Calu3 (cell line): ENCODE data around the gene RAB20. TPM values are rescaled to one million over a fixed set of nuclear protein-coding genes. Genes with fewer than 3 reads are reported as not detected.

ENCODE experiments used
- BruUV-seq: library from RNA; stranded (reverse); fragments of 400-500 nt; replicated peaks from 2 replicates; lab custom pipeline; 2021; lab: Mats Ljungman, UMichigan
- CTCF ChIA-PET: fragments of 300-600 bp; sonication (Branson Sonifier 250); formaldehyde crosslinking; loops from one replicate; lab custom pipeline; 2022; ENCODE audit warnings: antibody characterized with exemption; lab: Charles Lee
- DNase-seq: peaks from one replicate; pipeline ENCODE4 v3.0.0; 2022
- H3K27ac Mint-ChIP-seq: one replicate; pipeline ENCODE4 v1.8.0; 2022; ENCODE audit warnings: mixed read lengths; ENCODE audit not compliant: unreplicated experiment
- H3K27me3 Mint-ChIP-seq: one replicate; pipeline ENCODE4 v1.8.0; 2022; ENCODE audit warnings: mixed read lengths; ENCODE audit not compliant: unreplicated experiment
- H3K36me3 Mint-ChIP-seq: one replicate; pipeline ENCODE4 v1.8.0; 2022; ENCODE audit warnings: mild to moderate bottlenecking, moderate library complexity, mixed read lengths; ENCODE audit not compliant: insufficient read depth, unreplicated experiment
- H3K4me1 Mint-ChIP-seq: one replicate; pipeline ENCODE4 v1.8.0; 2022; ENCODE audit warnings: mild to moderate bottlenecking, low read depth, mixed read lengths; ENCODE audit not compliant: unreplicated experiment
- H3K4me3 Mint-ChIP-seq: one replicate; pipeline ENCODE4 v1.8.0; 2022; ENCODE audit warnings: mild to moderate bottlenecking, low read depth, moderate library complexity, mixed read lengths; ENCODE audit not compliant: unreplicated experiment
- H3K9me3 Mint-ChIP-seq: one replicate; pipeline ENCODE4 v1.8.0; 2022; ENCODE audit warnings: low read depth, mixed read lengths; ENCODE audit not compliant: unreplicated experiment
- CTCF ChIP-seq: fragments of 200-600 bp; IDR thresholded peaks from one replicate; pipeline ENCODE4 v1.8.0; 2022; ENCODE audit warnings: antibody characterized with exemption; ENCODE audit not compliant: unreplicated experiment
- intact Hi-C: fragments of 100-400 bp; cut with micrococcal nuclease; formaldehyde crosslinking; loops from one replicate; pipeline ENCODE4 v1.10.0; 2022; ENCODE audit not compliant: unreplicated experiment
- total RNA-seq: library from RNA; stranded (reverse); gene quantifications from 2 replicates; pipeline ENCODE4 v1.2.3, GENCODE V29; 2022

RAB20 gene
- total RNA-seq, 1 experiment from 2014 or later, result 9.7 TPM

- Mint-ChIP-seq H3K27ac (no peak overlapping the region), H3K27me3 (peaks cover 13% of the 10 kb centered on the region), H3K36me3 (no peaks in the 10 kb centered on the region), H3K4me1 (no peaks in the 10 kb centered on the region), H3K4me3 (no peak overlapping the region), H3K9me3 (no peaks in the 10 kb centered on the region)
- BruUV-seq, result no TSS peak
- DNase-seq, result no peak
- no peak for TF ChIP-seq CTCF
- intact Hi-C loops, result no loop called here
- CTCF ChIA-PET, result no interaction called here
Measured at GRCh38 chr13:110485604-110486003, 75.9 kb downstream of the RAB20 start.

- Mint-ChIP-seq H3K9me3 (no peaks in the 10 kb centered on the region), H3K4me3 (no peak overlapping the region), H3K36me3 (no peaks in the 10 kb centered on the region), H3K27me3 (peaks cover 13% of the 10 kb centered on the region), H3K4me1 (no peaks in the 10 kb centered on the region), H3K27ac (no peak overlapping the region)
- no peak for DNase-seq
- no TSS peak for BruUV-seq
- intact Hi-C loops, result no loop called here
- TF ChIP-seq CTCF, result no peak
- CTCF ChIA-PET, result no interaction called here
Measured at GRCh38 chr13:110484290-110485048, 77.1 kb downstream of the RAB20 start.

- no peak for DNase-seq
- H3K27ac Mint-ChIP-seq, result no peak overlapping the region
- CTCF ChIA-PET, result no interaction called here
- no peaks in the 10 kb centered on the region for H3K36me3 Mint-ChIP-seq
- no peaks in the 10 kb centered on the region for H3K9me3 Mint-ChIP-seq
- no peaks in the 10 kb centered on the region for H3K4me1 Mint-ChIP-seq
- no peak overlapping the region for H3K4me3 Mint-ChIP-seq
- intact Hi-C loops, result no loop called here
- peaks cover 13% of the 10 kb centered on the region for H3K27me3 Mint-ChIP-seq
- no TSS peak for BruUV-seq
- no peak for TF ChIP-seq CTCF
Measured at GRCh38 chr13:110483386-110483968, 78.0 kb downstream of the RAB20 start.

GRCh38 chr13:110480161-110480560 lies 81.4 kb downstream of the RAB20 start:
- no peak overlapping the region for H3K4me3 Mint-ChIP-seq
- BruUV-seq, result no TSS peak
- H3K4me1 Mint-ChIP-seq, result no peaks in the 10 kb centered on the region
- CTCF ChIA-PET, result no interaction called here
- no peaks in the 10 kb centered on the region for H3K36me3 Mint-ChIP-seq
- no peak for DNase-seq
- intact Hi-C loops, result no loop called here
- no peak for TF ChIP-seq CTCF
- H3K27ac Mint-ChIP-seq, result no peak overlapping the region
- H3K9me3 Mint-ChIP-seq, result no peaks in the 10 kb centered on the region
- H3K27me3 Mint-ChIP-seq, result peaks cover 20% of the 10 kb centered on the region
